Activated naive CD4-positive, alpha-beta T cell treated with anti-CD3 and anti-CD28 coated beads, Interleukin-2, amount 10 ng/mL, durations not matched to agents 7 days and 5 days (primary cell): ENCODE measurements around the gene ASIP.
"Not testable (repeated sequence)": the region's sequence is repeated elsewhere in the genome, so short reads cannot be mapped to it uniquely, and the experiment has no call there.

Source experiments
- CTCF ChIA-PET: fragments of 350-600 bp; sonication (Branson Sonifier 250); formaldehyde crosslinking; loops from one replicate; lab custom pipeline; 2021; ENCODE audit warnings: antibody characterized with exemption; lab: Charles Lee
- DNase-seq: peaks from one replicate; pipeline ENCODE4 v3.0.0-alpha.2; 2020
- H3K27ac Mint-ChIP-seq: one replicate; pipeline ENCODE4 v1.8.0; 2021; ENCODE audit warnings: mild to moderate bottlenecking, moderate library complexity, mixed read lengths
- H3K27me3 Mint-ChIP-seq: one replicate; pipeline ENCODE4 v1.8.0; 2021; ENCODE audit warnings: mild to moderate bottlenecking, mixed read lengths
- H3K36me3 Mint-ChIP-seq: one replicate; pipeline ENCODE4 v1.8.0; 2021; ENCODE audit warnings: mixed read lengths
- H3K4me1 Mint-ChIP-seq: one replicate; pipeline ENCODE4 v1.8.0; 2021; ENCODE audit warnings: mixed read lengths
- H3K4me3 Mint-ChIP-seq: one replicate; pipeline ENCODE4 v1.8.0; 2021; ENCODE audit warnings: mild to moderate bottlenecking, moderate library complexity, mixed read lengths
- H3K9me3 Mint-ChIP-seq: one replicate; pipeline ENCODE4 v1.8.0; 2021; ENCODE audit warnings: mixed read lengths

Gene ASIP

DNA sequence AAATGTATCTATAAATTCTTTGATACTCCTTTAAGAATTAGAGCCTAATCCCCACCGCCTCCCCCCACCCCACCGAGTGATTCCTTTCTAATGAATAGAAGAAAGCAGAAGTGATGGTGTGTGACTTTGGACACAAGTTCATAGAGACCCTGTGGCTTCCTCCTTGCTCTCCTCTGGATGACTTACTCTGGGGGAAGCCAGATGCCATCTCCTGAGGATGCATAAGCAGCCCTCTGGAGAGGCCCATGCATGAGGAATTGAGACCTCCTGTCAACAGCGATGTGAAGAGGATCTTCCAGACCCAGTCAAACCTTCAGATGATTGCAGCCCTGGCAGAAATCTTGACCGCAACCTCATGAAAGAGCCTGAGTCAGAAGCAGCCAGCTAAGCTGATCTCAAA lies 40.8 kb downstream of the ASIP start:
- no peak for DNase-seq
- Mint-ChIP-seq H3K4me1 (no peaks in the 10 kb centered on the region), H3K9me3 (no peaks in the 10 kb centered on the region), H3K27me3 (no peaks in the 10 kb centered on the region), H3K4me3 (no peak overlapping the region), H3K27ac (no peak overlapping the region), H3K36me3 (peaks cover 7% of the 10 kb centered on the region)
- CTCF ChIA-PET = interaction anchor here (0.6 kb wide), 1 partner anchor 186 kb away, joined by 4 read pairs; no protein-coding TSS in a partner anchor

DNA sequence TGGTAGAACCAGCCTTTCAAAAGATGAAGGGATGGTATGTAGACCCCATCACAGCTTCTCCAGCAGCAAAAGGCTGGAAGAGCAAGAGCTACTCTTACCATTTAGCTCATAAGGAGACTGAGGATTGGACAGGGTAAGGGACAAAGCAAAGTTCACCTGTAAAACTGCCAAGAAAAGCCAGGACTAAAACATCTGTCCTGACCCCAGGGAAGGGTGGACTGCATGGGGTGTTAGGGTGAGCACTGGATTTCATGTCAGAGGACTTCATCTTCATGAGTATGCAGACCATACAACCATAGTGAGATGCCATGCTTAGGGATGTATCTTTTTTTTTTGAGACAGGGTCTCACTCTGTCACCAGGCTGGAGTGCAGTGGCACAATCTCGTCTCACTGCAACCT lies 42.6 kb downstream of the ASIP start:
- Mint-ChIP-seq H3K4me1 (no peaks in the 10 kb centered on the region), H3K36me3 (peaks cover 13% of the 10 kb centered on the region), H3K4me3 (no peak overlapping the region), H3K9me3 (no peaks in the 10 kb centered on the region), H3K27ac (no peak overlapping the region), H3K27me3 (no peaks in the 10 kb centered on the region)
- CTCF ChIA-PET = interaction anchor here (0.6 kb wide), 1 partner anchor 12 kb away, joined by 3 read pairs; no protein-coding TSS in a partner anchor
- DNase-seq = no peak

DNA sequence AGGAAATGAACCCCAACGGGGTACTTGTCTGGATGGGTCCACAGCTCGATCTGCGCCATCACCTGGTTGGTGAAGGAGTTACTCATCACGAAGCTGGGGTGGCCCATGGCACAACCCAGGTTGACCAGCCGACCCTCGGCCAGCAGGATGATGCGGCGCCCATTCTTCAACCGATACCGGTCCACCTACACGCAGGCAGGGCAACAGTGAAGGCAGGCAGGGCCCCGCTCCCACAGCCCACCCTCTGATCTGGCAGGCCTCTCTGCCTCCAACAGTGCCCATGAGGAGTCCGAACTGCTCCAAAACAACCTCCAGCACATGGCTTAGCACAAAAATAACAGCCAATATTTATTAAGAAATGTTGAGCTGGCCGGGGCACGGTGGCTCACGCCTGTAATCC lies 44.2 kb downstream of the ASIP start:
- DNase-seq = no peak
- no peak overlapping the region for H3K4me3 Mint-ChIP-seq
- no peaks in the 10 kb centered on the region for H3K27me3 Mint-ChIP-seq
- CTCF ChIA-PET = no interaction called here
- H3K4me1 Mint-ChIP-seq = no peaks in the 10 kb centered on the region
- peaks cover 21% of the 10 kb centered on the region for H3K36me3 Mint-ChIP-seq
- H3K27ac Mint-ChIP-seq = no peak overlapping the region
- H3K9me3 Mint-ChIP-seq = no peaks in the 10 kb centered on the region

DNA sequence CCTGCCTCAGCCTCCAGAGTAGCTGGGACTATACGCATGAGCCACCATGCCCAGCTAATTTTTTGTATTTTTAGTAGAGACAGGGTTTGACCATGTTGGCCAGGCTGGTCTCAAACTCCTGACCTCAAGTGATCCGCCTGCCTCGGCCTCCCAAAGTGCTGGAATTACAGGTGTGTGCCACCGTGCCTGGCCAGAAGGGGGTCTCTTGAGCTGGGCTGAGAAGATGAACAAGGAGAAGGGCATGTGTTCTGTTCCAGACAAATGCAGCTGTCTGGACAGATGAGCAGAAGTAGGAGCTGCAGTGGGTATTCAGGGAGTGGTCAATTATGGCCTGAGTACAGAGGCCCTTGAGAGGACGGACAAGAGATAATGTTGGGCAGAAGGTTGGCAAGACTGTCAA lies 46.3 kb downstream of the ASIP start:
- peaks cover 37% of the 10 kb centered on the region for H3K36me3 Mint-ChIP-seq
- H3K4me3 Mint-ChIP-seq, H3K27me3 Mint-ChIP-seq, H3K27ac Mint-ChIP-seq, H3K9me3 Mint-ChIP-seq, DNase-seq, H3K4me1 Mint-ChIP-seq, CTCF ChIA-PET: not testable (repeated sequence)

DNA sequence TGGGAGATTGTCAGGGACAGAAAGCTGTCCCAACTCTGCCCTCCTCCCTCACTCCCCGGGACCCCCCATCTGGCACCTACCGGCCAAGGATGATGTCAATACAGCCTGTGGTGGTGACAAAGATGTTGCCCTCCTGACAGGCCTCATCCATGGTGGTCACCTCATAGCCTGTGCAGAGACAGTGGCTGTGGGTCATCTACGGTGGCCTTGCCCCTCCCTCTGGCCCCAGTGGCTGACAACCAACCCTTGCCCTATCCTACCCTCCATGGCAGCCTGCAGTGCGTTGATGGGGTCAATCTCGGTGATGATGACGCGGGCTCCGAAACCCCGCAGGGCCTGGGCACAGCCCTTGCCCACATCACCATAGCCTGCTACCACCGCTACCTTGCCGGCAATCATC lies 49.2 kb downstream of the ASIP start:
- no peak overlapping the region for H3K4me3 Mint-ChIP-seq
- no peak for DNase-seq
- no peaks in the 10 kb centered on the region for H3K9me3 Mint-ChIP-seq
- CTCF ChIA-PET = no interaction called here
- H3K4me1 Mint-ChIP-seq = no peaks in the 10 kb centered on the region
- peaks cover 45% of the 10 kb centered on the region for H3K36me3 Mint-ChIP-seq
- no peak overlapping the region for H3K27ac Mint-ChIP-seq
- H3K27me3 Mint-ChIP-seq = no peaks in the 10 kb centered on the region

DNA sequence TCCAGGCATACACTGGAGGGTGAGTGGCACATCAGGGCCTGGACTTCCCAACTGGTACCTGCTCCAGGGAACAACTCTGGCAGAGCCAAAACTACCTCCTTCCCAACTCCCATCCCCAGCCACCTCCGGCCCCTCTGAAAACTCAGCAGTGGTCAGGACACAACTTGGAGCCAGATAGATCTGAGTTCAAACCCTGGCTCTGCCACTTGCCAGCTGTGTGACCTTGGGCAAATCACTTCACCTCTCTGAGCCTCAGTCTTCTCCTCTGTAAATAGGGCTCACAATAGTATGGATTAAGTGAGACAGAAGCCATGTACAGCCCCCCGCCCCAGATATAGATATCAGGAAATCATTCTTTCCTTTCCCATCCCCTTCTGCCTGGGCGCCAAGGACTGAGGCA lies 51.3 kb downstream of the ASIP start:
- no peak overlapping the region for H3K4me3 Mint-ChIP-seq
- no peaks in the 10 kb centered on the region for H3K9me3 Mint-ChIP-seq
- peaks cover 40% of the 10 kb centered on the region for H3K36me3 Mint-ChIP-seq
- no peaks in the 10 kb centered on the region for H3K4me1 Mint-ChIP-seq
- H3K27me3 Mint-ChIP-seq = no peaks in the 10 kb centered on the region
- no peak overlapping the region for H3K27ac Mint-ChIP-seq
- no peak for DNase-seq
- CTCF ChIA-PET = no interaction called here

DNA sequence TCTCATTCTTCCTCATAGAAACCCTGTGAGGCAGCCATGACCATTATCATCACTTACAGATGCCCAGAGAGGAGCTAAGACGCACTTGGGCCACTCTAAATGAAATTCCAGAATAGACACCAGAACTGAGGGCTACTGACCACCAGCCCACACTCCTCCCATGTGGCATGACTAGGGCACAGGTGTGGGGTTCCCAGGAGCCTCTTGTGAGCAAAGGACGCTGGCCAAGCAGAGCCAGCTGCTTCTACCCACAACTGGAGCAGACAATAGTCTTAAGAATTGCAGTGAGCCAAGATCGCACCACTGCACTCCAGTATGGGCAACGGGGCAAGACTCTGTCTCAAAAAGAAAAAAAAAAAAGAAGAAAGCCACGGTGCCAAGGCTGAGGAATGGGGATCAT lies 51.9 kb downstream of the ASIP start:
- Mint-ChIP-seq H3K4me3 (no peak overlapping the region), H3K36me3 (peaks cover 38% of the 10 kb centered on the region), H3K27me3 (no peaks in the 10 kb centered on the region), H3K9me3 (no peaks in the 10 kb centered on the region), H3K27ac (peak overlapping the region; percentile 21), H3K4me1 (no peaks in the 10 kb centered on the region)
- no peak for DNase-seq
- CTCF ChIA-PET = no interaction called here

DNA sequence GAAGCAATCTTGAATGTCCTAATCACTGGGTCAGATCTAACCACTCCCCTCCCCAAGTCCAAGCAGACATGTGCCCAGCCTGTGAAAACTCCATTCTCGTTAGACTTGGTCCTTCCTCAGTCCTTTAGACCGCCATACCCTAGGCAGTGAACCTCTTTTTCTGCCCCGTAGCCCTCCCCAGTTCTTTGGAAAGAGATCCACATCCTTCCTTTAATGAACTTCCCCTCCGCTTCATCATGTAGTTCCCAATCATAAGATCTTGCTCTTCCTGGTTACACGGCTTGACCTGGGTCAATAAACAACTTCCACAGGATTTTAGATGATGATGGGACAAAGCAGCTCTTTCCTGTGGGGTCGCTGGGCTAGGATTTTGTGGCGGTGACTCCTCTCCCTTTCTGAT lies 52.4 kb downstream of the ASIP start:
- H3K4me1 Mint-ChIP-seq = no peaks in the 10 kb centered on the region
- DNase-seq = no peak
- no peak overlapping the region for H3K27ac Mint-ChIP-seq
- no peaks in the 10 kb centered on the region for H3K9me3 Mint-ChIP-seq
- peaks cover 38% of the 10 kb centered on the region for H3K36me3 Mint-ChIP-seq
- CTCF ChIA-PET = no interaction called here
- H3K4me3 Mint-ChIP-seq = no peak overlapping the region
- no peaks in the 10 kb centered on the region for H3K27me3 Mint-ChIP-seq

DNA sequence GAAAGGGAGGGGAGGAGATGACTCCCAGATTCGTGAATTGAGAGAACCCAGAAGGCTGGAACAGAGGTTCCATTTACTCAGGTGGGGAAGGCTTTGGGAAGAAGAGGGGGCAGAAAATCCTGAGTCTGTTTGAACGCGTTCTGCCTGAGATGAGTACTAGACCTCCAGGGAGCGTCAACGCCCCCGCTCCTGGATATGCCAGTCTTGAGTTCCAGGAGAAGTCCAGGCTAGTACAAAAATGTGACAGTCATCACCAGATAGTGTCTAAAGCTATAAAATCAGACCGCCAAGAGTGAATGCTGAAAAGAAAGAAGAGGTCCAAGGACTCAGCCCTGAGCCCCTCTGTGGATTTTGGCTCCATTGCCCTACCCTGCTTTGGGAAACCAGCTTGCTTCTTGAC lies 53.3 kb downstream of the ASIP start:
- H3K27me3 Mint-ChIP-seq = no peaks in the 10 kb centered on the region
- H3K4me1 Mint-ChIP-seq = no peaks in the 10 kb centered on the region
- DNase-seq = no peak
- H3K9me3 Mint-ChIP-seq = no peaks in the 10 kb centered on the region
- H3K36me3 Mint-ChIP-seq = peaks cover 36% of the 10 kb centered on the region
- CTCF ChIA-PET = interaction anchor here (0.7 to 1.1 kb wide), 2 partner anchors 229 to 475 kb away, joined by 3 to 5 read pairs; no protein-coding TSS in a partner anchor
- no peak overlapping the region for H3K4me3 Mint-ChIP-seq
- no peak overlapping the region for H3K27ac Mint-ChIP-seq

DNA sequence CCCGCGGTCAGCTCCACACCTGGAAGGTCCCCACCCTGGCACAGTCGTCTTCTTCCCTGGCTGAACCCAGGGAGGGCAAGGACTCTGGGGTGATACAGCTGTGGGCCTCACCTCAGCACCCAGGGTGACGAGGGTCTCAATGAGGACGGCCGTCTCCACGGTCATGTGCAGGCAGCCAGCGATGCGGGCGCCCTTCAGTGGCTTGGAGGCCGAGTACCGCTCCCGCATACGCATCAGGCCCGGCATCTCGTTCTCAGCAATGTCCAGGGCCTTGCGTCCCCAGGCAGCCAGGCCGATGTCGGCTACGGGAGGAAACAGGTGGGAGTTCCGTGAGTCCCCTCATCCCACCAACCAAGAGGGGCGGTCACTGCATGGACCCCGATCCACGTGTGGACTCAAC lies 54.1 kb downstream of the ASIP start:
- peaks cover 30% of the 10 kb centered on the region for H3K36me3 Mint-ChIP-seq

DNA sequence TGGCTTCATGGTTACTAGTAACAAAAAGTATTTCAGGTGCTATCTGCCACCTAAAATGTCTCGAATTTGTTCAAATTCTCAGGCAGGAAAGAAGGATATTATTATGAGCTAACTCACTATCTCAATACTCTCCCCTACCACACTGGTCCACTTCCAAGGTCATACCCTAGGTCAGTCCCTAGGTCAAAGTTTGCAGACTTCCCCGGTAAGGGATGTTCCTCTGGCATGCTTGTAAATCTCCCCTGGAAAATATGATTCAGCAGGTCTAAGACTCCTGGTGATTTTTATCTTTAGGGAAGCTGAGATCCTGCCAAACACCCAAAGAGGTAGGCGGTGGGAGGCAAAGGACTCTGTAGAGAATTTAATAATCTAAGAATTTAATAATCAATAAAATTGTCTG lies 55.2 kb downstream of the ASIP start:
- no peaks in the 10 kb centered on the region for H3K9me3 Mint-ChIP-seq
- H3K27ac Mint-ChIP-seq = no peak overlapping the region
- H3K36me3 Mint-ChIP-seq = peaks cover 20% of the 10 kb centered on the region
- no peak for DNase-seq
- H3K4me3 Mint-ChIP-seq = no peak overlapping the region
- peaks cover 4% of the 10 kb centered on the region for H3K4me1 Mint-ChIP-seq
- no peaks in the 10 kb centered on the region for H3K27me3 Mint-ChIP-seq
- CTCF ChIA-PET = interaction anchor here (2.0 kb wide), 1 partner anchor 17 kb away, joined by 7 read pairs; no protein-coding TSS in a partner anchor

More for the DNA sequence above, 54.1 kb downstream of the ASIP start:
- H3K27me3 Mint-ChIP-seq = no peaks in the 10 kb centered on the region
- no peak overlapping the region for H3K27ac Mint-ChIP-seq
- no peak for DNase-seq
- H3K9me3 Mint-ChIP-seq = no peaks in the 10 kb centered on the region
- CTCF ChIA-PET = interaction anchor here (0.5 to 2.0 kb wide), 4 partner anchors 18 to 474 kb away, joined by 3 to 7 read pairs (median 4); no protein-coding TSS in a partner anchor
- H3K4me1 Mint-ChIP-seq = no peaks in the 10 kb centered on the region
- H3K4me3 Mint-ChIP-seq = no peak overlapping the region

DNA sequence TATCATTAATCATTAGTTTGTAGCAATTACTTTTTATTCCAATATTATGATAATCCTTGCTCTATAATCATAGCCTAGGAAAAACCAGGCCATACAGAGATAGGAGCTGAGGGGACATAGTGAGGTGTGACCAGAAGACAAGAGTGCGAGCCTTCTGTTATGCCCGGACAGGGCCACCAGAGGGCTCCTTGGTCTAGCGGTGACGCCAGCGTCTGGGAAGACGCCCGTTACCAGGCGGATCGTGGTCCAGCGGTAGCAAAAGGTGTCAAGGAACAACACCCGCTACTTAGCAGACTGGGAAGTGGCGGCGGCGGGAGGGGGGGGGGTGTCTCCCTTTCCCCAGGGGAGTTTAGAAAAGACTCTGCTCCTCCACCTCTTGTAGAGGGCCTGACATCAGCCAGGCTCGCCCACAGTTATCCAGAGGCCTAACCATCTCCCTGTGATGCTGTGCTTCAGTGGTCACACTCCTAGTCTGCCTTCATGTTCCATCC lies 57.1 kb downstream of the ASIP start:
- H3K4me3 Mint-ChIP-seq, H3K9me3 Mint-ChIP-seq, DNase-seq, H3K36me3 Mint-ChIP-seq, H3K27me3 Mint-ChIP-seq, H3K27ac Mint-ChIP-seq: not testable (repeated sequence)
- CTCF ChIA-PET = interaction anchor here (1.2 kb wide), 1 partner anchor 238 kb away, joined by 3 read pairs; no protein-coding TSS in a partner anchor
- H3K4me1 Mint-ChIP-seq = peaks cover 17% of the 10 kb centered on the region

DNA sequence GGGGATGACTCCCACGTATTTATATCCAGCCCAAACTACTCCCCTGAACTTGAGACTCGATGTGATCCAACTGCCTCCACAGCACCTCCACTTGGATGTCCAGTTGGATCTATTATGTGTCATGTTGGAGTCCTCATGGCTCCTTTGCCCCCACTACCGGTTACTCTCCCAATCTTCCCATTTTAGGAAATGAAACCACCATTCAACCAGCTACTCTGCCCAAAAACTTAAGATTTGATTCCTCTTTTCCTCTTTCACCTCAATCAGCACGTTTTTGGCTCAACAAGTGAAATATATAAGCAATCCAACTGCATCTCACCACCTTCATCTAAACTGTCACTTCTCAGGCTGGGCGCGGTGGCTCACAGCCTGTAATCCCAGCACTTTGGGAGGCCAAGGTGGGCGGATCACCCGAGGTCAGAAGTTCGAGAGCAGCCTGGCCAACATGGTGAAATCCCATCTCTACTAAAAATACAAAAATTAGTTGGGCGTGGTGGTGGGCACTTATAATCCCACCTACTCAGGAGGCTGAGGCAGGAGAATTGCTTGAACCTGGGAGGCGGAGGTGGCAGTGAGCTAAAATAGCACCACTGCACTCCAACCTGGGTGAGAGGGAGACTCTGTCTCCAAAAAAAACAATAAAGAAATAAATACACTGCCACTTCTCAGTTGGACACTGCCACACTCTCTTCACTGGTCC lies 58.5 kb downstream of the ASIP start:
- Mint-ChIP-seq H3K4me3 (no peak overlapping the region), H3K4me1 (peaks cover 25% of the 10 kb centered on the region)

DNA sequence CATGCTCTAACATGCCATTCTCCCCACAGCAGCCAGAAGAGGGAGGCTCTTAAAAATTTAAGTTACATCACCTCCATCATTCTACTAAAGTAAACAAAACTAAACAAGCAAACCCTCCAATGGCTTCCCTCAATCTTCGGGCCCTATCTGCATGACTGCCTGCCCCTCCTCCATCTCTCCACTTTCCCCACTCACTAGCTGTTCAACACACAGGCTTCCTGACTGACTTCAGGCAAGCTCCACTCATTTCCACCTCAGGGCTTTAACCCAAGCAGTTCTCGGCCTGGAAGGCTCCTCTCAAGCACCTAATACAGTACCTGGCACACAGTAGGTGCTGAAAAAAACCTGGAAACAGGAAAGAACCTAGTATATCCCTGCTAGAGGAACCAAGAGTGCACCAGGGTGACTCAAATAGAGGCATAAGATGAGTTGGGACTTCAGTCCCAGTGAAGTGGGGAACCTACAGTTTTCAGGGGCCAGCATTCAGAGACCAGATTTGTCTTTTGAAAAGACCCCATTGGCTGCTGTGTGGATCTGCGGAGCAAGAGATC lies 59.1 kb downstream of the ASIP start:
- Mint-ChIP-seq H3K9me3 (no peaks in the 10 kb centered on the region), H3K27ac (no peak overlapping the region), H3K4me1 (peaks cover 25% of the 10 kb centered on the region), H3K4me3 (no peak overlapping the region), H3K27me3 (no peaks in the 10 kb centered on the region), H3K36me3 (no peaks in the 10 kb centered on the region)
- CTCF ChIA-PET = interaction anchor here (2.0 to 3.7 kb wide), 3 partner anchors 12 to 469 kb away, joined by 6 to 23 read pairs (median 11); no protein-coding TSS in a partner anchor
- no peak for DNase-seq

More for the DNA sequence above, 58.5 kb downstream of the ASIP start:
- H3K27me3 Mint-ChIP-seq = no peaks in the 10 kb centered on the region
- no peak overlapping the region for H3K27ac Mint-ChIP-seq
- H3K9me3 Mint-ChIP-seq = no peaks in the 10 kb centered on the region
- H3K36me3 Mint-ChIP-seq = no peaks in the 10 kb centered on the region
- no peak for DNase-seq
- CTCF ChIA-PET = interaction anchor here (3.7 kb wide), 1 partner anchor 13 kb away, joined by 23 read pairs; no protein-coding TSS in a partner anchor
